Thoracic aorta (tissue), 2 donors: Measurements from ENCODE around the gene ASPN. TPM values are rescaled to one million over a fixed set of nuclear protein-coding genes. Genes with fewer than 3 reads are reported as not detected.

ENCODE experiments used
- ATAC-seq: fragments of 150-250 bp; one replicate; pipeline ENCODE4 v1.8.0; 2017; ENCODE audit warnings: low read depth; ENCODE audit not compliant: insufficient number of reproducible peaks, low FRiP score
- DNase-seq: peaks from one replicate; pipeline ENCODE4 v3.0.0-alpha.2; 2020; ENCODE audit warnings: low spot score
- H3K27ac ChIP-seq, 2 donors: fragments of 200-600 bp; sonication (generic); 1 replicate in 1 of 2; 2 replicates in 1 of 2; pipeline ENCODE4 v1.5.1; 2016; ENCODE audit warnings: mild to moderate bottlenecking in 2 of 2, moderate library complexity in 2 of 2
- H3K27me3 ChIP-seq: fragments of 200-600 bp; sonication (generic); replicated peaks from 2 replicates; pipeline ENCODE4 v1.6.0; 2016; ENCODE audit warnings: mild to moderate bottlenecking; ENCODE audit not compliant: insufficient read depth
- H3K36me3 ChIP-seq: fragments of 200-600 bp; sonication (generic); one replicate; pipeline ENCODE4 v1.5.1; 2016
- H3K4me1 ChIP-seq, 2 donors: fragments of 200-600 bp; sonication (generic); 1 replicate in 1 of 2; 2 replicates in 1 of 2; pipeline versions ENCODE4 v1.5.1 to v1.6.0; 2016; ENCODE audit warnings: low read depth in 2 of 2, mild to moderate bottlenecking in 1 of 2; ENCODE audit not compliant: control insufficient read depth in 1 of 2
- H3K4me3 ChIP-seq: fragments of 200-600 bp; sonication (generic); 2 replicates; pipeline ENCODE4 v1.5.1; 2016; ENCODE audit warnings: mild to moderate bottlenecking
- H3K9me3 ChIP-seq: fragments of 200-600 bp; sonication (generic); 2 replicates; pipeline ENCODE4 v1.5.1; 2016
- total RNA-seq, 2 donors: library from RNA; depleted of rRNA; stranded (reverse); fragments of >200 nt; gene quantifications; one replicate each; pipeline versions ENCODE4 v1.1.0 to v1.2.3, GENCODE V29; 2016
- TF ChIP-seq, protein P1 (sequence below): fragments of 200-600 bp; sonication (generic); IDR thresholded peaks from one replicate; pipeline ENCODE4 v1.5.1; 2019; ENCODE audit warnings: antibody characterized with exemption

ASPN gene
- total RNA-seq, 2 donors from 2014 or later = 110 to 122 TPM

DNA sequence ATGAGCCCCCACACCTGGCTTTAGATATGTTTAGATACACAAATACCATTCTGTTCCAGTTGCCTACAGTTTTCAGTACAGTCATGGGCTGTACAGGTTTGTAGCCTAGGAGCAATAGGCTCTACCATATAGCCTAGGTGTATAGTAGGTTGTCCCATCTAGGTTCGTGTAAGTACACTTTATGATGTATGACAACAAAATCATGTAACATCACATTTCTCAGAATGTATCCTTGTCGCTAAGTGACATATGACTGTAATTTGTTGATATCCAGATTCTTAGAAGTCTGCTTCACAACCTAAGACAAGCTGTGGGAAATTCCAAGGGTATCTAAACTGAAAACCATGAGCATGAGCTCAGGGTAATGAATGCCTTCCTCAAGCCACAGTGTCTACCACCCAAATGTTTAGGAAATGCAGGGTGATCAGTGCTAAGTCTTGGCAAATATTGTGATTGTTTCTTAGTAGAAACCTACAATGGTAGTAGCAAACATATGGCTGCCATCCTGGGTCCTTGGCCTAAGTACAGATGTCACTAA lies 45.1 kb upstream of the ASPN start:
- Histone ChIP-seq H3K9me3 (peaks cover 3% of the 10 kb centered on the region), H3K27ac (no peak overlapping the region), H3K27me3 (no peaks in the 10 kb centered on the region), H3K4me1 (no peaks in the 10 kb centered on the region), H3K4me3 (no peak overlapping the region), H3K36me3 (no peaks in the 10 kb centered on the region)
- TF ChIP-seq, protein P1, sequence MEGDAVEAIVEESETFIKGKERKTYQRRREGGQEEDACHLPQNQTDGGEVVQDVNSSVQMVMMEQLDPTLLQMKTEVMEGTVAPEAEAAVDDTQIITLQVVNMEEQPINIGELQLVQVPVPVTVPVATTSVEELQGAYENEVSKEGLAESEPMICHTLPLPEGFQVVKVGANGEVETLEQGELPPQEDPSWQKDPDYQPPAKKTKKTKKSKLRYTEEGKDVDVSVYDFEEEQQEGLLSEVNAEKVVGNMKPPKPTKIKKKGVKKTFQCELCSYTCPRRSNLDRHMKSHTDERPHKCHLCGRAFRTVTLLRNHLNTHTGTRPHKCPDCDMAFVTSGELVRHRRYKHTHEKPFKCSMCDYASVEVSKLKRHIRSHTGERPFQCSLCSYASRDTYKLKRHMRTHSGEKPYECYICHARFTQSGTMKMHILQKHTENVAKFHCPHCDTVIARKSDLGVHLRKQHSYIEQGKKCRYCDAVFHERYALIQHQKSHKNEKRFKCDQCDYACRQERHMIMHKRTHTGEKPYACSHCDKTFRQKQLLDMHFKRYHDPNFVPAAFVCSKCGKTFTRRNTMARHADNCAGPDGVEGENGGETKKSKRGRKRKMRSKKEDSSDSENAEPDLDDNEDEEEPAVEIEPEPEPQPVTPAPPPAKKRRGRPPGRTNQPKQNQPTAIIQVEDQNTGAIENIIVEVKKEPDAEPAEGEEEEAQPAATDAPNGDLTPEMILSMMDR = no peak
- ATAC-seq = no peak
- no peak for DNase-seq

DNA sequence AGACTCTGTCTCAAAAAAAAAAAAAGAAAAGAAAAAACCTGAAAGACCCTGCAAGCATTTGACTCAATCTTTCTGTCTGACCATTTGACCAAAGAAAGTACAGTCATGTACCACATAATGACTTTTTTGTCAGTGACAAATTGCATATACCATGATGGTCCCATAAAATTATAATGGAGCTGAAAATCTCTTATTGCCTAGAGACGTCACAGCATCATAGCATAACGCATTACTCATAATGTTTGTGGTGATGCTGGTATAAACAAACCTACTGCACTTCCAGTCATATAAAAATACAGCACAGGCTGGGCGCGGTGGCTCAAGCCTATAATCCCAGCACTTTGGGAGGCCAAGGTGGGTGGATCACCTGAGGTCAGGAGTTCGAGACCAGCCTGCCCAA lies 43.0 kb upstream of the ASPN start:
- Histone ChIP-seq H3K36me3 (no peaks in the 10 kb centered on the region), H3K27me3 (no peaks in the 10 kb centered on the region), H3K9me3 (no peaks in the 10 kb centered on the region), H3K4me3 (no peak overlapping the region), H3K27ac (no peak overlapping the region), H3K4me1 (no peaks in the 10 kb centered on the region)
- ATAC-seq (no peak), DNase-seq (no peak)
- TF ChIP-seq, protein P1 = no peak

GRCh38 chr9:92524881-92525280 lies 42.6 kb upstream of the ASPN start:
- no peaks in the 10 kb centered on the region for H3K4me1 ChIP-seq
- H3K27me3 ChIP-seq = no peaks in the 10 kb centered on the region
- no peak overlapping the region for H3K4me3 ChIP-seq
- H3K27ac ChIP-seq = no peak overlapping the region
- H3K36me3 ChIP-seq = no peaks in the 10 kb centered on the region
- DNase-seq (no peak), ATAC-seq (no peak)
- H3K9me3 ChIP-seq = no peaks in the 10 kb centered on the region
- TF ChIP-seq, protein P1 = no peak

DNA sequence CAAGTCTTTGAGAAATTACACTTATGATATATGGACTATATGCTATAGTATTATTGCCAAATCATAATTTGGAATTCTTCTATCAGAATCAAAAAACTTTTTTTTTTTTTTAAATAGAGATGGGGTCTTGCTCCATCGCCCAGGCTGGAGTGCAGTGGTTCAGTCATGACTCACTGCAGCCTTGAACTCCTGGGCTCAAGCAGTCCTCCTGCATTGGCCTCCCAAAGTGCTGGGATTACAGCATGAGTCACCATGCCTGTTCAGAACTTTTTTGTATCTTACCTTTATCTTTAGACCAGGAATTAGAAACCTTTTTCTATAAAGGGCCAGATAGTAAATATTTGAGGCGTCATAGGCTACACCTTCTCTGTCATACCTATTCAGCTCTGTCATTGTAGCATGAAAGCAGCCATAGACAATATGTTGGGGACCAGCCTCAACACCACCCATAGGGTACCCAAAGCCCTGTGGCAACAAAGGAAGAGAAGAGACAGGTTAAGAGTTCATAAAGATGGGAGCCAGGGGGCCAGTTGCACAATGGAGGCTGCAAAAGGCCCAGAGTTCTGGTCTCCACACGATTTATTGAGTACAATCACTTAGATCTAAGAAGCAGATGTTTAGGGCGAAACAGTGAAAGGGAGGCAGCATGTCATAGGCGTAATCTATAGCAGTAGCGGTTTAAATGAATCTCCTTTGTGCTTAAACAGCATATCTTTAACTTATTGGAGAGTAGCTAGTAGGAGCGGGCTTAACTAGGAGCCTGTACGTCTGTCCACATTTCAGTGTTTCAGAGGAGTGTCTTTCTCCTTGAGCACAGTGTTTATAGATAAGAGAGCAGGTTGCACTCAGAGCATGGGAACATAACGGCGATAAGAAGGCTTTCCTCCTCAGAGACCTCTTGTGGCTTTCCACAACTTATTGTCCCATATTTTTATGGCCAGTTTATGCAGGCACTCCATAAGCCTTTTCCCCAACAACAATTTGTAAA lies 41.0 kb upstream of the ASPN start:
- Histone ChIP-seq H3K36me3 (no peaks in the 10 kb centered on the region), H3K4me3 (no peak overlapping the region), H3K9me3 (no peaks in the 10 kb centered on the region), H3K27me3 (no peaks in the 10 kb centered on the region), H3K4me1 (peaks cover 0 to 3% of the 10 kb centered on the region in 2 donors), H3K27ac (no peak overlapping the region)
- DNase-seq (no peak), ATAC-seq (no peak)
- TF ChIP-seq, protein P1 = no peak

DNA sequence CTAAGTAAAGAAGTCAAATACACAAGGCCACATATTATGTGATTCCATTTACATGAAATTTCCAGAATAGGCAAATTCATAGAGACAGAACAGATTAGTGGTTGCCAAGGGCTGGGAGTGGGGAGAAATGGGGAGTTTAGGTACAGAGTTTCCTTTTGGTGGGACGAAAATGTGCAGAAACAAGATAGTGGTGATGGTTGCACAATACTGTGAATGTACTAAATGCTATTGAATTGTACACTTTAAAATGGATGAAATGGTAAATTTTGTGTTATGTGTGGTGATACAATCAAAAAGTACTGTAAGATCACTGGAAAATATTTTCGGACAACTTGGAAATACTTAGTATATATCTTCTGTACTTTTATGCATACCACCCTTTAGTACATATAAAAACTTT lies 38.5 kb upstream of the ASPN start:
- DNase-seq = no peak
- Histone ChIP-seq H3K36me3 (no peaks in the 10 kb centered on the region), H3K9me3 (no peaks in the 10 kb centered on the region), H3K4me1 (peaks cover 0 to 12% of the 10 kb centered on the region in 2 donors), H3K27me3 (no peaks in the 10 kb centered on the region), H3K27ac (no peak overlapping the region), H3K4me3 (no peak overlapping the region)
- TF ChIP-seq, protein P1 = no peak
- ATAC-seq = no peak
